Prostate gland (tissue), 2 donors: ENCODE results near the gene TMEM154.

Experiments used
- CTCF ChIP-seq, 4 experiments: fragments of 200-600 bp in 2 of 4; fragments of 450-650 bp in 2 of 4; sonication (generic) in 2 of 4; IDR thresholded peaks; 1 replicate in 3 of 4; 2 replicates in 1 of 4; pipeline ENCODE4 v1.5.1; 2016 to 2019; ENCODE audit warnings: antibody characterized with exemption in 4 of 4, mild to moderate bottlenecking in 2 of 4, moderate library complexity in 2 of 4
- POLR2A ChIP-seq: fragments of 450-650 bp; IDR thresholded peaks from one replicate; pipeline ENCODE4 v1.6.1; 2016; ENCODE audit warnings: antibody characterized with exemption, mild to moderate bottlenecking

GRCh38 chr4:152613841-152614721 lies 65.7 kb downstream of the TMEM154 start:
- TF ChIP-seq CTCF (IDR thresholded peaks at IDR 0.05) (no peak), POLR2A (no peak)
